G401 (cell line): ENCODE measurements around the gene WNT1. TPM values are rescaled to one million over a fixed set of nuclear protein-coding genes. Genes with fewer than 3 reads are reported as not detected.

Experiments used
- DNase-seq: peaks from one replicate; pipeline ENCODE4 v3.0.0-alpha.2; 2015; ENCODE audit warnings: low spot score
- in situ Hi-C: cut with HindIII; loops from 2 replicates; pipeline ENCODE4 v1.10.0; 2016; ENCODE audit warnings: low sequenced_read_pairs, mixed read lengths
- total RNA-seq: library from RNA; depleted of rRNA; stranded (reverse); fragments of >200 nt; shearing (Covaris generic); gene quantifications from 2 replicates; pipeline ENCODE4 v1.2.3, GENCODE V29; 2014

The WNT1 gene
- total RNA-seq, 1 experiment from 2014 or later, result not detected

- in situ Hi-C loops, result no loop called here
Measured at GRCh38 chr12:48996794-48997718, 18.9 kb downstream of the WNT1 start.

GRCh38 chr12:48997719-48998496 lies 19.8 kb downstream of the WNT1 start:
- in situ Hi-C loops, result no loop called here
- DNase-seq, result no peak

More at GRCh38 chr12:48996794-48997718, 18.9 kb downstream of the WNT1 start:
- DNase-seq, result peak; percentile 79

GRCh38 chr12:48998497-48999353 lies 20.6 kb downstream of the WNT1 start:
- in situ Hi-C loops, result no loop called here
- no peak for DNase-seq

DNA sequence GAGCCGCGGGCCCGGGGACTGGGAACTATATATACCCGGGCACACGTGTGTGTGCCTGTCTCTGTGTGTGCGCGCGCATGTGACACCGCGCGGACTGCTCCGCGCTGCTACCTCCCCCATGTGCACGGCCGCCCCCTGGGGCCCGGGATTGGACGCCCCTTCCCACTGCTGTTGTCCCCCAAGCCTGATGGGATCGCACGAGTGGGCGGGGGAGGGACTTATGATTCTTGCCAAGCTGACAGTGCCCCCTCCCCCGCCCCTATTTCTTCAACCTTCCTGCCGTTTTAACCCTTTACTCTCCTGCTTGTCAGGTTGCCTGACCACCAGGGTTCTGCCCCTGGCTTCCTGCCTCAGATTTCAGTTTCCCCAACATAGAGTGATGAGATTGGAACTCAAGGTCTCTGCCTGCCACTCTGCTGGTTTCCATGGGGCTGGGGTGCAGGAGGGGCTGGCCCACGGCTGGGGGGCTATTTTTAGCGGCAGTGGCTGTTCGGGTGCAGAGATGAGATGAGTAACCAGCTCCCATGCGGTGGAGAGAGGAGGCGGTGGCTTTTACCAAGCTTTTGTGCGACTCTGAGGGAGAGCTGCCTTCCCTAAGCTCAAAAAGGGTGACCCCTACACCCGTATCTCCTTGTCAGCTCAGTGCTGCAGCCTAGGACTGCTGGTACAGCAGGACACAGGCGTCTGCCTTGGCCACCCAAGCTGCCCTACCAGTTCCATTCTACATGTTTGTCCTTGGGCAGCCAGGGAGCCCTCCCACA lies 21.4 kb downstream of the WNT1 start, which contains the start of gene DDN:
TSS of gene DDN (minus strand) at position 5 of the 761 bp plus-strand sequence. CDS start 88 bp downstream, outside the sequence.
- no peak for DNase-seq
- in situ Hi-C loops, result no loop called here

- in situ Hi-C loops, result no loop called here
- DNase-seq, result no peak
Measured at GRCh38 chr12:49000346-49000745, 22.2 kb downstream of the WNT1 start.

- in situ Hi-C loops, result no loop called here
- no peak for DNase-seq
Measured at GRCh38 chr12:49008943-49009342, 30.8 kb downstream of the WNT1 start.

DNA sequence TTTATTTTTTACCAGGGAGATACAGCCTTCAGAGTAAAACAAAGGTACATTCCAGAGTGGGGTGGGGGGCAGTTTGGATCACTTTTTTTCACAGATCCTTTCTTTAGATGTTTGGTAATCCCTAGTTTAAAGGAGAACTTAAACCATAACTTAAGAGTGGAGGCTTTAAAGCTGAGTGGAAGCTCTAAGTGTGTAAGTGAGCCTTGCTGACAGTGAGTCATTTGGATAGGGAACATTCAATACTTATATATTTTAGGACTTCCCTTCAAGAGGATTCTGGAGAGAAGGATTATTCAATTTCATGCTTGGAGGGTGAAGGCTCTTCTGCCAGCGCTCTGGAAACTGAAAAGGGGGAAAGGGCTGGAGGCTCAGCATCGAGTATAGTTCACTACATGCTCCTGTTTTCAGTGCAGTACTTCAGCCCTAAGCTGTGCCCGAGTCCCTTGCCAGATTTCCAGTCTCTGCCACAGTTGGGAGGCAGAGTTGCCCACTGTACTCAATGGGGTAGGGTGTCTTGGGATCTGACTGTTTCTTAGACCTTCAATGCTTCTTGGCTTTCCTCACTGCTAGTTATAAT lies 32.1 kb downstream of the WNT1 start:
- DNase-seq, result no peak

GRCh38 chr12:49012739-49013138 lies 34.6 kb downstream of the WNT1 start:
- DNase-seq, result no peak
- in situ Hi-C loops, result no loop called here

More for the DNA sequence above, 32.1 kb downstream of the WNT1 start:
- in situ Hi-C loops, result no loop called here

DNA sequence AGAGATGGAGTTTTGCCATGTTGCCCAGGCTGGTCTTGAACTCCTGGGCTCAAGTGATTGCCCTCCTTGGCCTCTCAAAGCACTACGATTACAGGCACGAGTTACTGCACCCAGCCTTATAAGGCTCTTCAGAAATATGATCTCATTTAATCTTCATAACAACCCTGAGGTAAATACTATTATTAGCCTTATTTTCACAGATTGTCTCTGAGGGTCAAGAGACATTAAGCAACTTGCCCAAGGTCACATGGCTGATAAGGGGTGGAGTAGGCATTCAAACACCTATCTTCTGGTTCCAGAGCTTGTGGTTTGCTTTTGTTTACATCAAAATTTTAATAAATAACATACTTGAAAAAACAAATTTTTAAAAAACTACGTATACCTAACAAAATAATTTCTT lies 35.3 kb downstream of the WNT1 start:
- no peak for DNase-seq
- in situ Hi-C loops, result no loop called here

DNA sequence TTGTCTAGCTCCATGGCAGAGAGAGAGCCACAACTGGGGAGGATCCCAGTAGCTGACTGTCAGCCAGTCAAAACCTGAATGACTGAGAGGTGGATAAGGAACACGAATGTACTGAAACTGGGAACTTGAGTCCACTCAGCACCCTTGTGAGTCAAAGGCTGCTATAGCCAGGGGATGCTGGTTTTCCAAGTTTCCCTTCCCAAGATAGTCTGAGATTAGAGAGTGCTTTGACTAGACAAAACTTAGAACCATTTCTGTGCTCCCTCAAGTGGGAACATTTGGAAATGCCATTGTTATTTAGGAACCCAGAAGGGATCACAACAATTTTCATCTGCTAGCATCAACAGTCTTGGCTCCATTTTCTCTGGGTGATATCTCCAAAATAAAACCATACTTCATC lies 36.4 kb downstream of the WNT1 start:
- DNase-seq, result no peak
- in situ Hi-C loops, result no loop called here

DNA sequence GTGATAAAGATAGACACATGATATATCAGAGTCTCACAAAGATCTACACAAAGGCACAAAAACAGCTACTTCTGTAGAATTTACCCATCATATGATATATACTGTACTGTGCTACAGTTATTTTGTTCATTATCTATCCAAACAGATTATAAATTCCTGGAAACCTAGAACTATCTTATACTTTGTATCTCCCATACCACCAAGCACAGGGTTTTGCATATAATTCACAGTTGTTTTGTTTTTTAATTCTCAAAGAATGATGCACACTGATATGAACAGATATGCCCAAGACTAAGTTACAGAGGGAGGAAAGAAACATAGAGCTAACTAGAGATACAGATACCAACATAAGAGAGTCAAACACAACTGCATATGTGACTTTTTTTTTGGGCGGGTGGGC lies 37.1 kb downstream of the WNT1 start:
- in situ Hi-C loops, result no loop called here
- DNase-seq, result no peak

DNA sequence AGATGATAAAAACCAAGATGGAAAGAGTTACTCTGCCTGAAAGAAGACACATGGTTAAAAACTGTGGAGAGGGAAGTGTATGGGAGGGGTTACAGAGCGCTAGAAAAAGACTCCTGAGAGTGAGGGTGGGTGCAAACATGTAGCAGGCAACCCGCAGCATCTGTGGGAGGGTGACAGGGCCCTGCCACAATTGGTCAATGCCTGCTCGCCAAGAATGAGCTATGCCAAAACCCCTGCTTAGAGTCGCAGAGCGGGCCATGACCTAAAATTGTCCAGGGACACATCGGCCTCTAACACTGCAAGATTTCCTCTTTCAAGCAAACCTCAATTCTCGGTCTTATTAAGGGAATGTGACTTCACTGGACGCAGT lies 39.8 kb downstream of the WNT1 start:
- no peak for DNase-seq
- in situ Hi-C loops, result no loop called here

- DNase-seq, result peak; percentile 97
- in situ Hi-C loops, result no loop called here
Measured at GRCh38 chr12:49018261-49019119, 40.4 kb downstream of the WNT1 start, which contains the start of gene PRKAG1. PRKAG1 (minus strand) TSS chr12:49018776; CDS start chr12:49018740, 36 bp downstream.

DNA sequence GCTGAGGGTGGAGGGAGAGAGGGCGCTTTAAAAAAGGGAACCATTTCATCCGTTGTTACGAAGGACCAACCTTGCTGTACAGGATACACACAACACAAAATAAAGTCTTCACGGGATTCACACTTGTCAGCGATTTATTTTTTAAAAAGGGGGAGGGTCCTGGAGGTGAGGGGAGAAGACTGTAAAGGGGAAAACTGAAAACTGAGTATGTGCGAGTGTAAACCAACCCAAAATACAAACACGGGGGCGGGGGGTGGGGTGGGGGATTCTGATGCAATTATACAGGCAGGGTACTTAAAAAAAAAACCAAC lies 41.0 kb downstream of the WNT1 start:
- no peak for DNase-seq
- in situ Hi-C loops, result no loop called here

DNA sequence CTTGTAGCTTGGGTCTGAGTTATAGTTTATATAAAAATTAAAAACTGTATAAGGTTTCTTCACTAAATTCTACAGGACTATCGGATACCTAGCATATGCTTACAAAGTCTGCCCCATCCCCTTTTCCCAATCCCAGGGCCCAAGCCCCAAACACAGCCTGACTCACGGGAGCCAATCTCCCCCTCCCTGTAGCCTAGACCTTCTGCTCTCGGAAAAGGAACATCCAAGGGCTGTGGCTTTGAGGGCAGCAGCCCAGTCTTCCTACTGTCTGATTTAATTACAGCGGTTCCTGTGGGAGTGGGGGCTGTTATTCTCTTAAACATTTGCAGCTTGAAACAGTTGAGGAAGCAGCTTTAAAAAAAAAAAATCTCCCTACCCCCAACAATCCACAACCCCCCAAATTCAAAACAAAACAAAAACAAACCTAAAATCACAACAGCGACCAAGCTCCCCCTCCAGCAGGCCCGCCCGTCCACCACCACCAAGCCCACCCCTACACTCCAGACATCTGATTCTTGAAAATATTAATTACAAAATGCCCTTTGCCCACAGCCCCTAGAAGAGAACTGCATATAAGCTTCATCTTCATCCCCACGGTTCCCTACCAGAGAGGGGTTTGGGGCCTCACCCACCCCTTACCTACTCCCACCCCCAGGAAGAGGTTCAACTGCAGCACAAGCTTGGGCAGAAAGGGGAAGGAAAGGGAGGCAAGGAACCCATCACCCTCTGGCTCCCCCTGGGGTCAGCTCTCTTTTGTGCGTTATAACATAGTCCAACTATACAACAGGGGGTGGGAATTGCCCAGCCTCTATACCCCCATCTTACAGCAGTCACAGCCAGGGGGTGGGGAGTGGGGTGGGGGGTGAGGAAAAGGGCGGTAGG lies 41.6 kb downstream of the WNT1 start:
- peak; percentile 19 for DNase-seq
- in situ Hi-C loops, result no loop called here

GRCh38 chr12:49020441-49020840 lies 42.3 kb downstream of the WNT1 start:
- in situ Hi-C loops, result no loop called here
- no peak for DNase-seq
